HG02840 (cell line): Measurements from ENCODE around the gene CSTB.

Experiments used
- ATAC-seq: cut with Tn5 transposase; IDR thresholded peaks from one replicate; pipeline ENCODE4 v1.9.1; 2021; ENCODE audit warnings: mild to moderate bottlenecking, moderate library complexity, moderate number of reproducible peaks; ENCODE audit not compliant: unreplicated experiment, low FRiP score

CSTB gene

DNA sequence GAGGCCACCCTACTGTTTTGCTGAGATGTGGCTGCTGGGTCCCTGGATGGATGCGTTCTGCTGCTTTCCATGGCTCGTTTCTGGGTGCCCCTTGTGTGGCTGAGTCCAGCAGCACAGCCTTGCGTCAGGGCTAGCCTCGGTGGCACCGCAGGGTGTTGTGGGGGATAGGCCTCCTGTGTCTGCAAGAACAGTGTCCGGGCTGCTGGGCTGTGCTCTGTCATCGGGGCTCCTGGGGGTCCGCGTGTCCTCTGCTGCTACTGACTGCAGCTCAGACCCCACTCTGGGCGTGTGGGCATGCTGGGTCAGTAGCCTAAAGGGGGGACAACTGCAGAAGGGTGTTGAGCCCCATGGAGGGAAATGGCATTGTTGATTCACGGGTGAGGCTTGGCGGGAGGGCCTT, 18.2 kb upstream of the CSTB start:
- ATAC-seq, result no peak

DNA sequence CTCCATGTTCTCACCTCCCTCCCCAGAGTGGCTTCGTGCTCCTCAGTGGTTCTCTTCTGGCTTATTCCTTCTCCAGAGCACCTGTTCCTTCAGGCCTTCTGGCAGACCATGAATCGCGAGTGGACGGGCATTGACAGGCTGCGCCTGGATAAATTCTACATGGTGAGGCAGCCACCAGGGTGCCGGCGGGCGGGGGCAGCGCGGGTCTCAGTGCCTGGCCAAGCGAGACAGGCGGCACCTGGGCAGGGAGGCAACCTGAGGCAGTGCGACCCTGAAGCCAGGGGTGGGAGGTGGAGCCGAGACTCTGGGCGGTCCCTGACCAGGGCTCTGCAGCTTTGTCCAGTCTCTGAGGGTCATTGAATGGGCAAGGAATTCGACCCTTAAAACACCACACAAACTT, 17.1 kb upstream of the CSTB start:
- ATAC-seq, result no peak

DNA sequence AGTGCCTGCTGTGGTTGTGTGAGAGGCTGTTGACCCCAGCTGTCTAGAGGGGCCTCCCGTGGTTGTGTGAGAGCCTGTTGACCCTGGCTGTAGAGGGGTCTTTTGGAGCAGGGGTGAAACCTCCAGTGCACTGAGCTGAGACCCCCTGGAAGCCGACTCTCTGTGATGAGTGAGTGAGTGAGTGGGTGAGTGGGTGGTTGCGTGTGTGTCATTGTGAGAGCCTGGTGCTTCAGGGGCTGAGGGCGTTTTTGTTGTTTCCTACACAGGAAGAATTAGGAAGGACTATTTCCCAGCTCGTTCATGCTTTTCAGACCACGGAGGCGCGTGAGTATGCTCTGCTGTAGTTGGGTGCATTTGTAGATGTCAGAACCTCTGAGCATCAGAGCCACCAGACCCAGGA, 16.3 kb upstream of the CSTB start:
- ATAC-seq, result no peak

- no peak for ATAC-seq
These were observed 14.0 kb upstream of the CSTB start for GRCh38 chr21:43790010-43790524.

GRCh38 chr21:43789276-43790009, 13.3 kb upstream of the CSTB start, which contains the start of gene RRP1:
Gene RRP1, plus strand, starts transcription at chr21:43789577. Its CDS starts 53 bp downstream, at chr21:43789630.
- peak; percentile 77 for ATAC-seq

DNA sequence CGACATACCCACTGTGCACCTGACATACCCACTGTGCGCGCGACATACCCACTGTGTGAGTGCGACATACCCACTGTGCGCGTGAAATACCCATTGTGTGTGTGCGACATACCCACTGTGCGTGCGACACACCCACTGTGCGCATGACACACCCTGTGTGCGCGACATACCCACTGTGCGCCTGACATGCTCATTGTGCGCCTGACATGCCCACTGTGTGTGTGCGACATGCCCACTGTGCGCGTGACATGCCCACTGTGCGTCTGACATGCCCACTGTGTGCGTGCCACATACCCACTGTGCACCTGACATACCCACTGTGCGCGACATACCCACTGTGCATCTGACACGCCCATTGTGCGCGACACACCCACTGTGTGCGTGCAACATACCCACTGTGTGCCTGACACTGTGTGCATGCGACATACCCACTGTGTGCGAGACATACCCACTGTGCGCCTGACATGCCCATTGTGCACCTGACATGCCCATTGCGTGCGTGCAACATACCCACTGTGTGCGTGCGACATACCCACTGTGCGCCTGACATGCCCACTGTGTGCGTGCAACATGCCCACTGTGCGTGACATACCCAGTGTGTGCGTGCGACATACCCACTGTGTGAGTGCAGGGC, 10.8 kb upstream of the CSTB start:
- ATAC-seq, result no peak

DNA sequence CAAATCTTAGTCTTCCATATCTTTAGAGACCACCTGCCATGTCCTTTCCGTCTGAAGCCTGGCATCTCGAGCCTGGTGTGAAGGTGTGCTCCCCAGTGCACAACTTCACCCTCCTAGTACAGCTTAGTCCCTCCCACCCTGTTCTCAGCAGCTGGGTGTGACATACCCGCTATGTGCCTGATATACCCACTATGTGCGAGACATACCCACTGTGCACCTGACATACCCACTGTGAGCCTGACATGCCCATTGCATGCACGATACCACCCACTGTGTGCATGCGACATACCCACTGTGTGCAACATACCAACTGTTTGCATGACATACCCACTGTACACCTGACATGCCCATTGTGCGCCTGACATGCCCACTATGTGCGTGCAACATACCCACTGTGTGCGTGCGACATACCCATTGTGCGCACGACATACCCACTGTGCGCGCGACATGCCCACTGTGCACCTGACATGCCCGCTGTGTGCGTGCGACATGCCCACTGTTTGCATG, 10.2 kb upstream of the CSTB start:
- ATAC-seq, result no peak

GRCh38 chr21:43785134-43785533, 9.0 kb upstream of the CSTB start:
- ATAC-seq, result no peak

GRCh38 chr21:43783098-43783700, 7.1 kb upstream of the CSTB start:
- no peak for ATAC-seq

- no peak for ATAC-seq
These were observed 6.5 kb upstream of the CSTB start for GRCh38 chr21:43782431-43783097.

DNA sequence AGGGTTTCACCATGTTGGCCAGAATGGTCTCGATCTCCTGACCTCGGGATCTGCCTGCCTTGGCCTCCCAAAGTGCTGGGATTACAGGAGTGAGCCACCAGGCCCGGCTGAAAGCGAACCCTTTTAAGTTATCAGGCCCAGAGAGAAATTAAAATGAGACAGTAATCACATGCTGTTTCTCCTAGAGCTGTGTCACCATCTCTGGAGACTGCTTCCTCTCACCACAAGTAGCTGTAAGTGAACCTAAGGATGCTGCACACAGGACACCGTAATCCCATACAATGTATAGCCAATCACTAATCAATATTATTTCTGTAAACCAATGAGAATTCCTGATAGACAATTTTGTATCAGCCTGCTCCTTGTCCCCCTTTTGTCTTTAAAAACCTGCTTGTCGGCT, 5.7 kb upstream of the CSTB start:
- no peak for ATAC-seq

DNA sequence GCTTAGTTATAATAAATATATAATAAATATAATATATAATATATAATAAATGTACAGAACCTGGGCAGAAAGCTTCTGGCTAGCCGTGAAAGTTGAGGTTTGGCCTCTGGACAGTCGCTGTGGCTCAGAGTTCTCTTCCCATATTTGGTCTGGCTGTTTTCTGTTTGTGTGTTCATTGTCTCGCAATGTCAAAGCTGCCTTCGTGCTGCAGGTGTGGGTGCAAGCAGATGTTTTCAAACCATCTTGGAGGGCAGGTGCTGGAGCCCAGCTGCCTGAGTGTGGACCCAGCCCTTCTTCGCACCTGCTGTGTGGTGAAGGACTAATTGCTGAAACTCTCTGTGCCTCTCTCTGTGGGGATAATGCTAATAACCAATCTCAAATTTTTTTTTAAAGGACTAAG, 3.6 kb upstream of the CSTB start:
- no peak for ATAC-seq

DNA sequence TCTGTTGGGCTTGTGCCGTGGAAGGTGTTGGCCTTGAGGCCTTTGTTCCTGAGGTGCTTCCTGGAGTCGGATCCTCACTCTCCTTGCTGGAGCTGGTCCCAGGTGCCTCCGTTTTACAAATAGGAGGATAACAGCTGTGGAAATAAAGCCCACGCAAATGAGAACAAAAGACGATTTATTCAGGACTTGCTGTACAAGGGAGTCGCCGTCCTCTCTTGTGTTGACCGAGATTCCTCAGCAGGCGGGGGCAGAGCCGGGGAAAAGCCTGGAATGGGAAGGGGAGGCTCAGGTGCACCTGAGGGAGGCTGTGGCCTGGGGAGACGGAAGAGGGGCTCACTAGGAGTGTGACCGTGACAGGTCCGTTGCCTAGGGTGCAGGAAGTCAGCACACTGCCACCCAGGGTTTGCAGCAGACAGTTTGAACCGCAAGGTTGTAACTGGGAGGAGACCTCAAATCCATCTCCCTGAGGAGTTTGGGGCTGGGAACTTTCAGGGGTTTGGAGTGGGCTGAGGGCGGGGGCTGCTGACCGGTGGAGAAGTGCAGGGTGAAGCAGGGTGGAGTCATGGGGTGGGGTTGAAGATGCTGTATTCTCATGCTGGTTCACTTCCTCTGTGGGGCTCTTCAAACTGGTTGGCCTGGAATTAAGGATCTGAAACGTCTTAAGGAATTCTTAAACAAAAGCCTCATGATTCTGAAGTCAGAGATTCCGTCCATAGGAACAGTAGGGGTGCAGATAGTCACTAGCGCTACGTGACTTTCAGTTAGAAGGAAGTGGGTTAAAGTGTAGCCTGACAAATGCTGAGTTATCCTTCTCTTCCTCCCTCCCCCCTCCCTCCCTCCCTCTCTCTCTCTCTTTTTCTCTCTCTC, 2.6 kb upstream of the CSTB start:
- ATAC-seq, result no peak

DNA sequence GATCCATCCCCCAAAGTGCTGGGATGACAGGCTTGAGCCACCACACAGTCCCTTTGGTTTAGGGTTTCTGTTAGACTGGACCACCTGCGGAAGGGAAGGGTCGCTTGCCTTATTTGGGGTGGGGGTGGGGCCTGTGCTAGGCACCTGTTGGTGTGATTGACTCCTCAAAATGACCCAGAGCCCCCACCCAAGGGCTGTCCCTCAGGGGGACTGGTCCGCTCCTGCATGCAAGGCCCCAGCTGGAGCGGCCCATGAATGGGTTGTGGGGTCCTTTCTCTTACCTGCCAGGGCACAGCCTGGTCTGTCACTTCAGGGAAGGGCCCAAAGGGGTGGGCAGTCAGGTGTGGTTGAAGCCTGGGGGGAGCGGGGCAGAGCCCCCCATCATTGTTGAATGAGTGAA, 1.8 kb upstream of the CSTB start:
- ATAC-seq, result no peak

DNA sequence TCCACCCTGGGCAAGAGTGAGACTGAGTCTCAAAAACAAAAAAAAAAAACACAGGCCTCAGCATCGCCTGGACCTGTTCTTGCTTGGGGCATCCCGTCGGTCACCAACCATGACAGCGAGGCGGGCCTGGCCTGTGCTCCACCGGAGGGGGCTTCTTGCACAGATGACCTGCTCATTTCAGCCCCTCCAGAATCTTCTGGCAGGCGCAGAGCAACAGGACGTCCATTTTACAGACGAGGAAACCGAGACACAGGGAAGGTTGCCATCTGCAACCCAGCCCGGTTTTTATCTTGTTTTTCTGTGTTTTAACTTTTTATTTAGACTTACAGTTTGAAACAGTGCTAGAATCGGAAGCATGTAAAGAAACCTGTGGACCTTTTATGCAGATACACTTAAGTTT, 918 bp downstream of the CSTB start:
- ATAC-seq, result no peak

DNA sequence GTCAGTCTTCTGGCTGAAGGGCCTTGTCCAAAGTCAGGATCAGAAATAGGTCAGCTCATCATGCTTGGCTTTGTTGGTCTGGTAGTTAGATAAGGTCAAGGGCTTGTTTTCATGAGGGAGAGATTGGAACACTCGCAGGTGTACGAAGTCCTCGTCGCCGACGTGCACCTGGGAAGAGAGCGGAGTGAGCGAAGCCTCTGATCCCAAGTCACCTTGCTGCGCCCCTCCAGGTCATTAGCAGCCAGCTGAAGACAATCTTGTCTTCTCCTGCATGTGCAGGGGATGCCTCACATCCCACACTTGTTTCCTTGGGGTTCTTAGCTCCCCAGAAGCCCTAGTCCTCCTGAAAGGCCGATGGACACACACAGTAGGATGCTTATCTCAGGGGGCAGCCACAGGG, 1.9 kb downstream of the CSTB start:
- ATAC-seq, result no peak

DNA sequence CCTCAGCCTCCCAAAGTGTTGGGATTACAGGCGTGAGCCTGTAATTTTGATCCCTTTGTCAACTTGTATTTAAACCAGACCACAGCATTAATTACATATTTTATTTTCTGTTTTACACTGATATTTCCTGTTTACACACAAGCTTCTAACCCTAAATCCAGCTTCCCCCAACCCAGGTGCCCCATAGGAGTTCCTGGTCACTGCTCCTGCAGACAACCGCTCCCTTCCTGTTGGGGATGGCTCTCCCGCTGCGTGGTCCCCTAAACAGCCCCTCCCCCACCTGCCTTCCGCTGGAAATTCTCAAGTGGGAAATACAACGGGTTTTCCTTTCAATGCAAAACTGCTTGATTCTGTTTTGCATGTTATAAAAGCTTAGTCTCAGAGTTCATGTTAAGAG, 3.7 kb downstream of the CSTB start:
- no peak for ATAC-seq

DNA sequence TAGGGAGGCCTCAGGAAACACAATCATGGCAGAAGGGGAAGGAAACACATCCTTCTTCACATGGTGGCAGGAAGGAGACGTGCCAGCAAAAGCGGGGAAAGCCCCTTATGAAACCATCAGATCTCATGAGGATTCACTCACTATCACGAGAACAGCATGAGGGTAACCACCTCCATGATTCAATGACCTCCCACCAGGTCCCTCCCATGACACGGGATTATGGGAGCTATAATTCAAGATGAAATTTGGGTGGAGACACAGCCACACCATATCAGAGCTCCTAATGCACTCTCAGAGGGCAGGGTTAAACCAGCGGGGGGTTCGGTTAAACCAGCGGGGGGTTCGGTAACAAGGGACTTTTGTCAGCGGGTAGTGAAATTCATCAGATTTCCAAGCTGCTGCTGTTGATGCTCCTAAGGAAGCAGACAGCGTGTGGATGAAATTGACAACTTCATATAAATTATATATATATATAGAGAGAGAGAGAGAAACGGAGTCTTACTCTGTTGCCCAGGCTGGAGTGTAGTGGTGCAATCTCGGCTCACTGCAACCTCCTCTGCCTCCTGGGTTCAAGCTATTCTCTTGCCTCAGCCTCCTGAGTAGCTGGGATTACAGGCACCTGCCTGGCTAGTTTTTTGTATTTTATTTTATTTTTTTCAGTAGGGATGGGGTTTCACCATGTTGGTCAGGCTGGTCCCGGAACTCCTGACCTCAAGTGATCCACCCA, 4.2 kb downstream of the CSTB start:
- no peak for ATAC-seq

DNA sequence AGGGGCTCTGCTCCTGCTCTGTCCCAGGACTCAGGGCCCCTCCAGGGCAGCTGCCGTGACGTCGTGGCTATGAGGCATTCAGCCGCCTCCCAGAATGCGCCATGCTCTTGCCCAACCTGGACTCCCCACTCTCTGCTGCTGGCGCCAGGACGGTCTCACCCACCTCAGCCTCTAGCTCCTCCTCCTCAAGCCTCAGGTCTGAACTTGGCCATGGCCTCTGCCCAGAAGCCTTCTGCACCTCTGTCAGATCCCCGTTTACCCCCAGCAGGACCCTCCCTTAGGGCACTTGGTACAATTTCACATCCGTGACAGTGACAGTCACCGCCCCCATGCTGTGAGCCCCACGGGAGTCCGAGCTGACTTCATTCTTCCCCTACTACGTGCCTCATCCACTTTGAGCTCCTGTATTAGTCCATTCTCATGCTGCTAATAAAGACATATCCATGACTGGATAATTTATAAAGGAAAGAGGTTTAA, 4.9 kb downstream of the CSTB start:
- no peak for ATAC-seq
